Heart left ventricle (tissue), 16 donors: ENCODE measurements around the gene ODAD3. TPM values are rescaled to one million over a fixed set of nuclear protein-coding genes. Genes with fewer than 3 reads are reported as not detected.
"Not testable (repeated sequence)": the region's sequence is repeated elsewhere in the genome, so short reads cannot be mapped to it uniquely, and the experiment has no call there.

Source experiments
- ATAC-seq, 4 donors: fragments of 200-7000 bp; cut with Tn5 transposase; one replicate each; pipeline ENCODE4 v1.9.1; 2020 to 2022; ENCODE audit warnings: moderate library complexity in 4 of 4, mild to moderate bottlenecking in 3 of 4, moderate number of reproducible peaks in 1 of 4
- DNase-seq, 5 donors: peaks; one replicate each; pipeline ENCODE4 v3.0.0-alpha.2; 2020
- H3K27ac ChIP-seq, 12 donors: fragments of 200-600 bp; sonication (generic) in 4 of 12; one replicate each; pipeline versions ENCODE4 v1.5.0 to v1.8.0; 2016 to 2022; ENCODE audit warnings: mild to moderate bottlenecking in 2 of 12
- H3K27me3 ChIP-seq, 9 donors: fragments of 200-600 bp; sonication (generic) in 2 of 9; one replicate each; pipeline versions ENCODE4 v1.5.1 to v1.8.0; 2016 to 2022; ENCODE audit warnings: mild to moderate bottlenecking in 3 of 9
- H3K36me3 ChIP-seq, 9 donors: fragments of 200-600 bp; sonication (generic) in 2 of 9; one replicate each; pipeline versions ENCODE4 v1.5.0 to v1.8.0; 2018 to 2022; ENCODE audit warnings: mild to moderate bottlenecking in 2 of 9
- H3K4me1 ChIP-seq, 12 donors: fragments of 200-600 bp; sonication (generic) in 4 of 12; one replicate each; pipeline versions ENCODE4 v1.5.0 to v1.8.0; 2016 to 2022; ENCODE audit warnings: mild to moderate bottlenecking in 3 of 12
- H3K4me3 ChIP-seq, 12 donors: fragments of 200-600 bp; sonication (generic) in 4 of 12; one replicate each; pipeline versions ENCODE4 v1.5.0 to v1.8.0; 2017 to 2022; ENCODE audit warnings: mild to moderate bottlenecking in 9 of 12, moderate library complexity in 4 of 12
- H3K9me3 ChIP-seq, 12 donors: fragments of 200-600 bp; sonication (generic) in 4 of 12; one replicate each; pipeline versions ENCODE4 v1.5.0 to v1.8.0; 2016 to 2022; ENCODE audit warnings: mild to moderate bottlenecking in 1 of 12
- POLR2A ChIP-seq, 2 donors: fragments of 450-650 bp; IDR thresholded peaks; one replicate each; pipeline ENCODE4 v1.6.1; 2017; ENCODE audit warnings: antibody characterized with exemption in 2 of 2, mild to moderate bottlenecking in 2 of 2, moderate library complexity in 2 of 2
- WGBS, 4 donors: extraction: QIAGEN DNeasy Blood & Tissue Kit in 2 of 4; methylation state at CpG; one replicate each; pipeline versions ENCODE4 v1.1.5 to v1.1.7; 2013 to 2018; 5-methylcytosine and 5-hydroxymethylcytosine counted together
- intact Hi-C, 10 donors: fragments of 100-400 bp; cut with DNase I; formaldehyde crosslinking; loops; one replicate each; pipeline versions ENCODE4 v1.11.1 to v1.14.2; 2022
- polyA plus RNA-seq, 2 donors: library from polyadenylated mRNA; stranded (reverse); fragments of 200-250 nt; gene quantifications; one replicate each; pipeline ENCODE4 v1.2.3, GENCODE V29; 2013
- total RNA-seq, 9 donors: library from RNA; depleted of rRNA in 2 of 9; stranded (reverse); fragments of >200 nt in 2 of 9; fragmentation: NEBNext Ultra II Directional in 3 of 9; extraction: Animal tissue kit (Norgen Biotek cat#: 25700) in 3 of 9; gene quantifications; one replicate each; pipeline versions ENCODE4 v1.1.0 to v1.2.4, GENCODE V29; 2016 to 2023
- TF ChIP-seq, protein P1 (sequence below), 12 donors: fragments of 200-600 bp; sonication (generic) in 4 of 12; IDR thresholded peaks; one replicate each; pipeline versions ENCODE4 v1.5.0 to v1.8.0; 2018 to 2022; ENCODE audit warnings: antibody characterized with exemption in 12 of 12, mild to moderate bottlenecking in 5 of 12
- donor health status: ischemic (EF 13 %, LVEDD 7.1; RV severe dilation, severe dysfunction).
- donor health status: healthy with polysubstance abuse.
- donor health status: DM: no; HTN: yes; CAD: no.
- donor health status: DM: no; HTN: no; CAD: no.
- donor health status: ischemic (EF 25% LVEDD 6.9; RV normal size, moderate dysfunction).
- donor health status: ischemic (EF 25% LVEDD 5.7; RV mildly dilated, moderate dysfunction).
- donor health status: healthy.
- donor health status: DM: yes; HTN: yes; CAD: no.
- donor health status: ischemic (EF 35%, LVEDD 5.7; RV mildly dilated, moderate dysfunction).
- donor health status: nonischemic (EF 11% LVEDD 7.7; RV severe dilation, severe dysfunction).
- donor health status: DM: yes; HTN: yes; CAD: no.
- donor health status: PGD.
- donor health status: ischemic (EF 29% LVEDD 5.4; RV normal size, mild dysfunction).
- donor health status: nonischemic (EF 23%, LVEDD 6.1; RV moderate dilation, normal function).

The ODAD3 gene
- total and polyA plus RNA-seq, 11 donors, result 0.18 to 0.84 (median 0.32) TPM; not detected in 2

DNA sequence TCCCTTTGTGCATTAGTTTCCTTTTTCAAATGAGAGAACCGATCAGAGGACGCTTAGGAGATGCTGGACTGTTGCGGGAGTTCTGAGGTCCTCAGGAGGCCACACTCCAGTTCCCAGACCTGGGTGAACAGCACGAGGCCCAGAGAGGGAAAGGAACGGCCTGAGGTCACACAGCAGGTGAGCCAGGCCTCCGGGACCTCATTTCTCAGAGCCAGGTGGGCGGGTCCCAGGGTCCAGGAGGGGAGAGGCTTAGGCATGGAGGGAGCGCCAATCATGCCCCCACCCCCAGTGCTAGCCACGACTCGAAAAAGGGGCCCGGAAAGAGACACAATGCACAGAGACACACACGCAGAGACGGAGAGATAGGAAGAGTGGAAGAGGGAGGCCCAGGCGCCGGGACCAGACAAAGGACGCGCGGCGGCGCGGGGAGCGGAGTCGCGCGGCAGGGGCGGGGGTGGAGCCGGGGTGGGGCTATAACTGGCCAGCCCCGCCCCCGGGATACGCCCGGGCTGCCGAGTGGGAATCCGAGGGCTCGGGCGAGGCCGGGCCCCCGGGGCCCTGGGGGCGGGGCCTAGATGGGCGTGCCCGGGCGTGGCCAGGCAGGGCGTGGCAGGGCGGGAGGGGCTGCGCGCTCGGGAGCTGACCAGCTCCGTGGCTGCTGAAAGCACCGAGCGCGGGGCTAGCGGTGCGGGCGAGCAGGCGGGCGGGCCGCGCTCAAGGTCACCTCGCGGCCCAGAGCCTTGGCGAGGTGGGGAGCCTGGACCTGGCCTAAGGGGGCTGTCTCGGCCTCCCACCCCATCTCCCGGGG, 44.4 kb upstream of the ODAD3 start:
- TF ChIP-seq, protein P1, sequence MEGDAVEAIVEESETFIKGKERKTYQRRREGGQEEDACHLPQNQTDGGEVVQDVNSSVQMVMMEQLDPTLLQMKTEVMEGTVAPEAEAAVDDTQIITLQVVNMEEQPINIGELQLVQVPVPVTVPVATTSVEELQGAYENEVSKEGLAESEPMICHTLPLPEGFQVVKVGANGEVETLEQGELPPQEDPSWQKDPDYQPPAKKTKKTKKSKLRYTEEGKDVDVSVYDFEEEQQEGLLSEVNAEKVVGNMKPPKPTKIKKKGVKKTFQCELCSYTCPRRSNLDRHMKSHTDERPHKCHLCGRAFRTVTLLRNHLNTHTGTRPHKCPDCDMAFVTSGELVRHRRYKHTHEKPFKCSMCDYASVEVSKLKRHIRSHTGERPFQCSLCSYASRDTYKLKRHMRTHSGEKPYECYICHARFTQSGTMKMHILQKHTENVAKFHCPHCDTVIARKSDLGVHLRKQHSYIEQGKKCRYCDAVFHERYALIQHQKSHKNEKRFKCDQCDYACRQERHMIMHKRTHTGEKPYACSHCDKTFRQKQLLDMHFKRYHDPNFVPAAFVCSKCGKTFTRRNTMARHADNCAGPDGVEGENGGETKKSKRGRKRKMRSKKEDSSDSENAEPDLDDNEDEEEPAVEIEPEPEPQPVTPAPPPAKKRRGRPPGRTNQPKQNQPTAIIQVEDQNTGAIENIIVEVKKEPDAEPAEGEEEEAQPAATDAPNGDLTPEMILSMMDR (IDR thresholded peaks at IDR 0.05), result no peak
- no peak overlapping the region for H3K27ac ChIP-seq

DNA sequence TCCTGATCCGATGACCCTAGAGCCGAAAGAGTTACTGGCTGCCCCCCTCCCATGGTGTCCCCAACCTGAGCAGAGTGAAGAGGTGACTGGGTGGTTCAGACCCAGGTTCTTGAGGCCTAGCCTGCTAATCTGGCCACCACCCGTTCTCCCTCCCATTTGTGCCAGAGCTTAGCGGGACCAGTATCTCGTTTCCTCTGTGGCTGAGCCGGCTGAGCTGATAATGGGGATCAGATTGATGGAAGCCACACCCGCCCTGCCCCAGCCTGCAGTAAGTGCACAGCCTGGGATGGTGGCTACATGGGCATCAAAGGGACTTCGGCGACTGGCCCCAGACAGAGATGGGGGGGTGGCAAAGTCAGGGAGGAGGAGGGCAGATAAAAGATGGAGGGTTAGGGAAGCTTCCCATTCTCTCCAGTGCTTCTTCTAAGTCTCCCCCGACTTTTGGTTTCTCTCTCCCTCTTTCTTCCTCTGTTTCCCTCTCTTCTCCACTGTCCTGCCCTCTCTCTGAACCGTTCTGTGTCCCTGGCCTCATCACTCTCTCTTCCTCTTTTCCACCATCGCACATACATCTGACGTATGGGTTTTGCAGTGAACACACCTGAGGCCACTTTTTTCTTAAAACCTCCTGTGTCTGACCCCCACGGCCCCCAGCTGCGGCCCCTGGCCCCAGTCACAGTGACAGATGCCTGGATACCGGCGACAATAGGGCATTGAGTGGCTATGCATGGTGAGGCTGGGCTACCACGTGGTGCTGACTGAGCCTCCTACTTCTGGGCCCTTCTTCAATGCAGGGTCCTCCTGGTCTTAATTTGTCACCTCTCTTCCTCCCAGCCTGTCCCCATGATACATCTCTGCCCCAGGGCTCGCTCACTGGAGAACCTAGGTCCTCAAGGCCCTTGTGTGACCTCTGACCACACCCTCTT, 43.5 kb upstream of the ODAD3 start:
- no peak for ATAC-seq
- no peak overlapping the region for H3K4me3 ChIP-seq
- no peak overlapping the region for H3K27ac ChIP-seq
- peaks cover 0 to under 1% (median 0%) of the 10 kb centered on the region in 9 donors for H3K36me3 ChIP-seq
- H3K27me3 ChIP-seq, result peaks cover 19 to 47% (median 35%) of the 10 kb centered on the region in 9 donors
- H3K4me1 ChIP-seq, result peaks cover 0 to 42% (median 22%) of the 10 kb centered on the region in 12 donors
- 50 to 64% (median 58%) methylated on average over 19 of the region's 19 CpGs for WGBS, 4 donors
- no peak for TF ChIP-seq POLR2A (IDR thresholded peaks at IDR 0.05)
- TF ChIP-seq, protein P1 (IDR thresholded peaks at IDR 0.05), result no peak
- H3K9me3 ChIP-seq, result no peaks in the 10 kb centered on the region
- intact Hi-C loops, result no loop called here
- no peak for DNase-seq

More for the DNA sequence above, 44.4 kb upstream of the ODAD3 start:
- Histone ChIP-seq H3K4me3 (peak overlapping the region in 10 of 12 donors; percentile 2 to 43 (median 34)), H3K27me3 (peaks cover 19 to 55% (median 38%) of the 10 kb centered on the region in 9 donors), H3K9me3 (no peaks in the 10 kb centered on the region), H3K36me3 (peaks cover 0 to 6% (median 0%) of the 10 kb centered on the region in 9 donors), H3K4me1 (peaks cover 0 to 43% (median 22%) of the 10 kb centered on the region in 12 donors)
- 13 to 42% (median 26%) methylated on average over 19 to 62 of the region's 62 CpGs for whole genome bisulfite sequencing, 4 donors
- ATAC-seq (peak in 2 of 4 donors; percentile 6 to 23), DNase-seq (no peak)
- intact Hi-C loops, result no loop called here

DNA sequence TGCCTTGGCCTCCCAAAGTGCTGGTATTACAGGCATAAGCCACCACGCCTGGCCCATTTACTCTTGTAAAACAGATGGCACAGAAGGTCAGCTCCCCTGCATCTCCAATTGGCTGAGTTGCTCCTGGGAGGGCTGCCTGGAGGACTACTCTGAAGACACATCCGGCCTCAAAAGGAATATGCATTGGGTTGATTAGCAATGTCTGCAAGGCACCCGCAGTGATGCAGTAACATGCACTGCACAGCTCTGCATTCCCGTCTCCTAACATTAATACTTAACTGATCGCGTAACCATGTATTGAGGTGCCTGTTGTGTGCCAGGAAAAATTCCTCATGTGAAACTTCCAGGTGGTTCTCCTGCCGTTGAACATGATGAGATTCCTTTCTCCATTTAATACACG, 40.9 kb upstream of the ODAD3 start:
- Histone ChIP-seq H3K27ac (no peak overlapping the region), H3K9me3 (no peaks in the 10 kb centered on the region), H3K36me3 (no peaks in the 10 kb centered on the region), H3K4me1 (peaks cover 0 to 20% (median 7%) of the 10 kb centered on the region in 12 donors), H3K27me3 (peaks cover 7 to 24% (median 15%) of the 10 kb centered on the region in 9 donors), H3K4me3 (no peak overlapping the region)
- no peak for TF ChIP-seq POLR2A (IDR thresholded peaks at IDR 0.05)
- TF ChIP-seq, protein P1 (IDR thresholded peaks at IDR 0.05), result no peak
- intact Hi-C loops, result no loop called here
- ATAC-seq, result no peak
- DNase-seq, result no peak
- 77 to 86% (median 82%) methylated on average over 8 of the region's 8 CpGs for WGBS, 4 donors

DNA sequence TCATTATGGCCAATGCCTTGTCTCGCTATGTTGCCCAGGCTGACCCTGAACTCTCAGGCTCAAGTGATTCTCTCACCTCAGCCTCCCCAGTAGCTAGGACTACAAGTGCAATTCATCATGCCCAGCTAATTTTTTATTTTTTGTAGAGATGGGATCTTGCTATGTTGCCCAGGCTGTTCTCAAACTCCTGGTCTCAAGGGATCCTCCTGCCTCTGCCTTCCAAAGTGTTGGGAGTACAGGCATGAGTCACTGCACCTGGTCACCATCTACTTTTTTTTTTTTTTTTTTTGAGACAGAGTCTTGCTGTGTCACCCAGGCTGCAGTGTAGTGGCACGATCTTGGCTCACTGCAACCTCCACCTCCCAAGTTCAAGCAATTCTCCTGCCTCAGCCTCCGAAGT, 40.4 kb upstream of the ODAD3 start:
- ATAC-seq, H3K27ac ChIP-seq, intact Hi-C loops, H3K4me3 ChIP-seq, H3K9me3 ChIP-seq, DNase-seq, H3K36me3 ChIP-seq: not testable (repeated sequence)
- 90 to 97% (median 93%) methylated on average over 3 of the region's 3 CpGs for WGBS, 4 donors
- peaks cover 0 to 15% (median 7%) of the 10 kb centered on the region in 12 donors for H3K4me1 ChIP-seq
- H3K27me3 ChIP-seq, result peaks cover 3 to 19% (median 9%) of the 10 kb centered on the region in 9 donors
